Fibroblast of skin of left biceps (primary cell): Measurements from ENCODE around the gene VGF.
A peak's percentile ranks its signal among the peaks of the same experiment; 100 is the strongest.

Experiments used
- DNase-seq, 2 experiments: peaks; one replicate each; pipeline ENCODE4 v3.0.0-alpha.2; 2013; ENCODE audit warnings: low read depth in 2 of 2

VGF gene

DNA sequence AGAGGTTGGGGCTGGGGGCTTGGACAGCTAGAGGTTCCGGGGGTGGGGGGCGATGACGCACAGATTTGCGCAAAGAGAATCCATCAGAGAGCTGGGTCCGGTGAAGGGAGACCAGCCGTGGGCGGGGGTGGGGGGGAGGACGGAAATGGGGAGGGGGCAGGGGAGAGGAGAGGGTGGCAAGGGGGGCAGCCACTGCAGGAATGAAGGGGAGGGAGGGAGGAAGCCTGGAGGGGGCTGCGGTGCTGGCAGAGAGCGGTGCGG is 1.2 kb upstream of the VGF start:
- no peak for DNase-seq

GRCh38 chr7:101165958-101166647 is 734 bp upstream of the VGF start:
- no peak for DNase-seq

DNA sequence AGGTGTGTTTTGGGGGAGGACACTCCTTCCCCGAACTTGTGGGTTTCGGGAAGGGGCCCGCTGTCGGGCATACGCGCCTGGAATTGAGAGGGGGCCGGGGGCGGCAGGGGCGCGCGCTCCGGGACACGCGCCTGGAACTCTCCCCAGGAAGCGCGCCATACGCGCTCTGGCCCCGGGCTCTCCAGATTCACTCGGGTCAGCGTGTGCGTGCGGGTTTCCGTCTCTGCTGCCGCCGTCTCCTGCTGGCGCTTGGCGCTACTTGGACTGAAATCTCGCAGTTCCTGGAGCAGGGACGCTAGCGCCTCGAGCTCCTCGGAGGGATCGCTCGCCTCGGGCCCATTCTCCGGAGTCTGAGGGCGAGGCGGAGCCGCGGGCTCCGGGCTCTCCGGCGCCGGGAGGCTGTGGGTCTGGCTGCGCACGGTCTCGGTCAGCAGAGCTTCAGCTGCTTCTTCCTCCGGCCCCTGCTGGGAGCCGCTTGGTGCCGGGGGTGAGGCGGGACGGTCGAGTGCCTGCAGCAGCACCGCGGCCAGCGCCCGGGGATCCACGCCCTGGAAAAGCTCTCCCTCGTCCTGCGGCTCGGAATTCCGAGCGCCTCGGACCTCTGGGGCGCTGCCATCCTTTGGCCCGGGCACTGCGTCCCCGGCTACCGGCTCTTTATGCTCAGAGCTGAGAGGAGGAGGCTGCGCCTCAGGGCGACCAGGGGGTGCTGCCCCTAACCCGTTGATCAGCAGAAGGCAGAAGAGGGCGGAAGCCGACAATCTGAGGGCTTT is 1.1 kb downstream of the VGF start:
- DNase-seq, result no peak

DNA sequence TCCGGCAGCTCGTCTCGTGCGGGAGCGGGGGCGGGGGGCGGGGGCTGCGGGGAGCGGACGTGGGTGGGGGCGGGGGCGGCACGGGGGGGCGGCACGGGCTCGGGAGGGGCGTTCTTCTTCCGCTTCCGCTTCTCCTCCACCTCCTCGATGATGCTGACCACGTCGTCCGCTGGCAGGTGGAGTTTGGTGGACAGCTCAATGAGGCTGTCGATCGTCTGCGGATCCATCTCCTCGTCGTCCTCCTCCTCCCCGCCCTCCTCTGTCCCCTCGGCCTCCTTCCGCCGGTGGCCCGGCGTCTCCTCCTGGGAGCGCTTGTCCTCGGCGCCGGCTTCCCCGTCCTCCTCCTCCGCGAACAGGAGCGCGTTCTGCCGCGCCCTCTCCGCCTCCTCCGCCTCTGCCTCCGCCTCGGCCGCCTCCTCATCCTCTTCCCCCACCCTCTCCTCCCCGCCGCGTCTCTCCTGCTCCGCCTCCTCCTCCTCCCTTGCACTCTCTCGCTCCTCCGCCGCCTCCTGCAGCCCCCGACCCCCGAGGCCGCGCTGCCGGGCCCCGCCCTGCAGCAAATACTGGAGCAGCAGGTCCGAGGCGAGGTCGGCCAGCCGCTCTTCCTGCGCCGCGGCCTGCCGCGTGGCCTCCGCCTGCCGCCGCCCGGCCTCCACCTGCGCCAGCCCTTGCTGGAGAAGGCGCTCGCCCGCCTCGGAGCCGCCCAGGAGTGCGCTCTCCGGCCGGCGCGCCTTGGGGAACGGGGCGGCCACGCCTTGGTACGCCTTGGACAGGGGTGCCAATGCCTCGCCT is 1.9 kb downstream of the VGF start:
- no peak for DNase-seq

DNA sequence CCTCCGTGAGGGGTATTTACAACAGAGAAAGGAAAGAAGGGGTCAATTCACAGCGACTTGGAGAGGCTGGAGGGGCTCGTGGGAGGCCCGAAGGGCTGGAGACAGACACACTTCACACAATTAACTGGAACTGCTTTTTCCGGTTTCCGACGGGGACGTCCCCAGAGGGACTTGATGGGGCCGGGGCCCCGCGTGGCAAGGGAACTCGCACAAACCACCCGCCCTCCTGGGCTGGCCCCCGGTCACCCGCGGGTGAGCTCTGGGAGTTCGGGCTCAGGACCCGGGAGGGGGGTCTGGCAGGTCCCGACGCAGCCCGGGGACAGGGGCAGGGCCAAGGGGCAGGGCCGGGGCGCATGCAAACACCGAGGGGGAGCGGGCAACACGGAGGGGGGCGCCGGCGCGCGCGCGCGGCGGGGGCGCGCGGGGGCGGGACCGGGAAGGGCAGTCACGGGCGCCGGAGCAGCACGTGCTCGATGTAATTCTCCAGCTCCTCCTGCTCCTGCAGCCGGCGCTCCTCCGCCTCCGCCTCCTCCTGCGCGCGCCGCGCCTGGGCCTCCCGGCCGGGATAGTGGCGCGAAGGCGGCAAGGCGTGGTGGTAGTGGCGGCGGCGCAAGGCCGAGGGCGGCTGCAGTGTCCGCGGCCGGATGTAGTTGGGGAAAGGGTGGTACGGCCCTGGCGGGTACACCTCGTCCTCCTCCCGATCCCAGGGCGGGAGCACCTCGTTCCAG is 2.7 kb downstream of the VGF start:
- no peak for DNase-seq

GRCh38 chr7:101161692-101162471 is 3.5 kb downstream of the VGF start:
- DNase-seq, result no peak

- DNase-seq, result no peak
Observed at GRCh38 chr7:101160910-101161309, 4.5 kb downstream of the VGF start.

DNA sequence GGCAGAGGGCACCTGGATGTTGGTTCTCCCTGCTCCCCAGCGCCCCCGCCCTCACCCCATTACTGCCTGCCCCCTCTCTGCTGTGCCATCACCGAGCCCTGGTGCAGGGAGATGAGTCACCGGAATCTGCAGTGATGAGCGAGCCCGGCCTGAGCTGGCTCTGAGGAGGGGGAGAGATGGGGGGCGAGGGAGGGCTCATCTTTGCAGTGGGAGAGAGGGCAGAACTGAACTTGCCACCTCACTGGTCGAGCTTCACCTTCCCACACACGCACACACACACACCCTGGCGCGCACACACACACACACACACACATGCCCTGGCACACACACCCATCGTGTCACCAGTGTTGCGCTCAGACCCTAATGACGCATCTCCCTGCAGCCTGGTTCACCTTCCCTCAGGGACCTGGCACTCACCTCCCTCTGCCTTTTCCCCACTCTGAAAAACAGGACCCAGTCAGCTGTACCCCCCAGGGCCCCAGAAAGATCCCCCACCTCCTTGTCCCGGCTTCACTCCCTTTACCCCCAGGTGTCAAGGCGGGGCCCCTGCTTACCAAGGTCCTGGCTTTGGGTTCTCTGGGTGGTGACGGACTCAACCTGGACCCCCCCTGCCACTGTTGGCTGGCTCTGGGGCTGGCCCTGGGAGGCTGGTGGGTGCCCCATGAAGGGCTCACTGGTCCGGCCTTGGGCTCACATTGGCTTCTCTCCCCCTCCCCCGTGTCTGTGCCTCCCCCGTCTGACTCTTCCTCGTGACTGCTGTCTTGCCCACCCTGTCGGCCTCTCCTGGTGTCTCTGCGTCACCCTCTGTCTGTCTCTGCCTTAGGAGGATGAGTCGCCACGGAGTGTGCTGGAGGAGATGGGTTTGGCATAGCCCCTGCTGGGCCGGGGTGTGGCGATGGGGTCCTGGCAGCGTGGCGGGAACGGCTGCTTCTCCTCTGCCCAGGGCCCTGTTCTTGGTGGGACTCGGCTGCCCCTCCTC is 5.4 kb downstream of the VGF start:
- DNase-seq, result no peak

GRCh38 chr7:101156866-101157589 is 8.3 kb downstream of the VGF start:
- no peak for DNase-seq

- DNase-seq, result no peak
Observed at GRCh38 chr7:101156277-101156676, 9.1 kb downstream of the VGF start.

- DNase-seq, result no peak
Observed at GRCh38 chr7:101155303-101155702, 10.1 kb downstream of the VGF start.

DNA sequence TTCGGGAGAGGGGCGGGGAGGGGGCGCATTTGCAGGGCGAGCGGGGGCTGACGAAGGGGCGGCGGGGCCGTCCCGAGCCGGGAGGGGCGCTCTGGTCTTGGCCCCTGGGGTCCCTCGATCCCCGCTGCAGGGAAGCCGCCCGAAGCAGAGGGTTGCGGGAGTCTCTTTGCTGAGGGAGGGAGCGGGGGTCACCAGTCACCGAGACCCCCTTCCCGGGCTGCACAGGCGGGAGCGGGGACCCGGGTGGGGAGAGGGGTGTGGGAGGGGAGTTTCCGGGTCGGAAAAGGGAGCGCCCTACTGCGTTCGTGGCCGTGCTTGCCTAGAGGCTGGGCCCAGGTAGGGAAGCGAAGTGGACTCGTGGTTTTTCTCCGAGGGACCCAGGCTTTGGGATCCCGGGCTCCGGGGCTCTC is 10.7 kb downstream of the VGF start:
- no peak for DNase-seq

GRCh38 chr7:101153969-101154692 is 11.2 kb downstream of the VGF start, which contains the start of gene AP1S1:
TSS of gene AP1S1 (plus strand) at chr7:101154476. CDS start at chr7:101154515, 39 bp downstream.
- DNase-seq, result peak; percentile 86 to 88

DNA sequence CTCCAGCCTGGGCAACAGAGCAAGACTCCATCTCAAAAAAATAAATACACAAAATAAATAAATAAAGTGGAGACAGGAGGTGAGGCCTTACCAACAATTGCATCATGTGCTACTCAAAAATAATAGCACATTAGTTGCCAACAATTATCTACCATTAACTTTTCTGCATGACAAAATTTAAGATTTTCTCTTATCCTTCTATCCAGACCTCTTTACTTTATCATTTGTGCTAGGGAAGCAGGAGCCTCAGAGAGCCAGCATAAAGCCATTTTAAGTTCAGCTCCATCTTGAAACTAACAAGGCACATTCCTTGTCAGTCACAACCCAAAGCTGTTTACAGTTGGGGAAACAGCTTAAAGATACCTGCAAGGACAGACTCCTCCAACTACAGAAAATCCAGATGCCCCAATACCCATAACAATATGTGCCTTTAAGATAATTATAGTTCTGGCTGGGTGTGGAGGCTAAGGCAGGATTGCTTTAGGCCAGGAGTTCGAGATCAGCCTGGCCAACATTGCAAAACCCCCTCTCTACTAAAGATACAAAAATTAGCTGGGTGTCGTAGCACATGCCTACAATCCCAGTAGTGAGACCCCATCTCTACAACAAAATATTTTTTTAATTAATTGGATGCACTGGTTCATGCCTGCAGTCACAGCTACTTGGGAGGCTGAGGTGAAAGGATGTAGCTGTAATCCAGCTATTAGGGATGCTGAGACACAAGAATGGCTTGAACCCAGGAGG is 13.3 kb downstream of the VGF start:
- no peak for DNase-seq

GRCh38 chr7:101140746-101141382 is 24.5 kb downstream of the VGF start:
- DNase-seq, result no peak

GRCh38 chr7:101140339-101140699 is 25.1 kb downstream of the VGF start:
- no peak for DNase-seq

DNA sequence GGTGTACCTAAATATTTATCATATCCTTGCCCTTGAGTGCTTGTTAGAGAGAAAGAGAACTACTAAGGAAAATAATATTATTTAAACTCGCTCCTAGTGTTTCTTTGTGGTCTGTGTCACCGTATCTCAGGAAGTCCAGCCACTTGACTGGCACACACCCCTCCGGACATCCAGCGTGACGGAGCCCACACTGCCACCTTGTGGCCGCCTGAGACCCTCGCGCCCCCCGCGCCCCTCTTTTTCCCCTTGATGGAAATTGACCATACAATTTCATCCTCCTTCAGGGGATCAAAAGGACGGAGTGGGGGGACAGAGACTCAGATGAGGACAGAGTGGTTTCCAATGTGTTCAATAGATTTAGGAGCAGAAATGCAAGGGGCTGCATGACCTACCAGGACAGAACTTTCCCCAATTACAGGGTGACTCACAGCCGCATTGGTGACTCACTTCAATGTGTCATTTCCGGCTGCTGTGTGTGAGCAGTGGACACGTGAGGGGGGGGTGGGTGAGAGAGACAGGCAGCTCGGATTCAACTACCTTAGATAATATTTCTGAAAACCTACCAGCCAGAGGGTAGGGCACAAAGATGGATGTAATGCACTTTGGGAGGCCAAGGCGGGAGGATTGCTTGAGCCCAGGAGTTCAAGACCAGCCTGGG is 27.0 kb downstream of the VGF start:
- DNase-seq, result peak; percentile 87 to 88
